ENCODE results near the gene PON1.

Gene PON1

GRCh38 chr7:95303013-95303905 is 21.1 kb downstream of the PON1 start:
- no peaks in the 10 kb centered on the region for H3K79me2 ChIP-seq (ENCODE audit: low read length)
- H3K36me3 ChIP-seq (replicated peaks; ENCODE audit: low read depth, low read length), result no peaks in the 10 kb centered on the region
- no peak overlapping the region for H3K4me3 ChIP-seq (ENCODE audit: low read length)
- H4K20me1 ChIP-seq (ENCODE audit: insufficient read depth, low read length), result no peaks in the 10 kb centered on the region
- TF ChIP-seq EZH2phosphoT487 (IDR thresholded peaks at IDR 0.05; ENCODE audit: low read depth), result no peak
- H3K4me1 ChIP-seq (ENCODE audit: low read length), result no peaks in the 10 kb centered on the region
- H3K4me2 ChIP-seq (ENCODE audit: low read length), result no peak overlapping the region
- H2AFZ ChIP-seq (ENCODE audit: low read depth, low read length), result no peak overlapping the region
- H3K27ac ChIP-seq (ENCODE audit: low read length), result no peak overlapping the region
- H3K27me3 ChIP-seq (ENCODE audit: low read depth, low read length), result peaks cover 5% of the 10 kb centered on the region; the same call in 1 of the 2 replicates
- no peaks in the 10 kb centered on the region for H3K9me3 ChIP-seq (ENCODE audit: insufficient read depth, low read length)
- H3K9ac ChIP-seq (ENCODE audit: low read length), result no peak overlapping the region

GRCh38 chr7:95298091-95298490 is 26.2 kb downstream of the PON1 start:
- no peak overlapping the region for H3K4me3 ChIP-seq (ENCODE audit: low read length)
- no peaks in the 10 kb centered on the region for H4K20me1 ChIP-seq (ENCODE audit: insufficient read depth, low read length)
- no peaks in the 10 kb centered on the region for H3K79me2 ChIP-seq (ENCODE audit: low read length)
- H3K4me1 ChIP-seq (ENCODE audit: low read length), result no peaks in the 10 kb centered on the region
- no peak overlapping the region for H2AFZ ChIP-seq (ENCODE audit: low read depth, low read length)
- TF ChIP-seq EZH2phosphoT487 (IDR thresholded peaks at IDR 0.05; ENCODE audit: low read depth), result no peak
- TF ChIP-seq, protein P1, sequence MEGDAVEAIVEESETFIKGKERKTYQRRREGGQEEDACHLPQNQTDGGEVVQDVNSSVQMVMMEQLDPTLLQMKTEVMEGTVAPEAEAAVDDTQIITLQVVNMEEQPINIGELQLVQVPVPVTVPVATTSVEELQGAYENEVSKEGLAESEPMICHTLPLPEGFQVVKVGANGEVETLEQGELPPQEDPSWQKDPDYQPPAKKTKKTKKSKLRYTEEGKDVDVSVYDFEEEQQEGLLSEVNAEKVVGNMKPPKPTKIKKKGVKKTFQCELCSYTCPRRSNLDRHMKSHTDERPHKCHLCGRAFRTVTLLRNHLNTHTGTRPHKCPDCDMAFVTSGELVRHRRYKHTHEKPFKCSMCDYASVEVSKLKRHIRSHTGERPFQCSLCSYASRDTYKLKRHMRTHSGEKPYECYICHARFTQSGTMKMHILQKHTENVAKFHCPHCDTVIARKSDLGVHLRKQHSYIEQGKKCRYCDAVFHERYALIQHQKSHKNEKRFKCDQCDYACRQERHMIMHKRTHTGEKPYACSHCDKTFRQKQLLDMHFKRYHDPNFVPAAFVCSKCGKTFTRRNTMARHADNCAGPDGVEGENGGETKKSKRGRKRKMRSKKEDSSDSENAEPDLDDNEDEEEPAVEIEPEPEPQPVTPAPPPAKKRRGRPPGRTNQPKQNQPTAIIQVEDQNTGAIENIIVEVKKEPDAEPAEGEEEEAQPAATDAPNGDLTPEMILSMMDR (IDR thresholded peaks at IDR 0.05; ENCODE audit: low read depth, low read length), result no peak
- peaks cover 5% of the 10 kb centered on the region; the same call in 1 of the 2 replicates for H3K27me3 ChIP-seq (ENCODE audit: low read depth, low read length)
- H3K9ac ChIP-seq (ENCODE audit: low read length), result no peak overlapping the region
- no peaks in the 10 kb centered on the region for H3K9me3 ChIP-seq (ENCODE audit: insufficient read depth, low read length)
- H3K27ac ChIP-seq (ENCODE audit: low read length), result no peak overlapping the region
- H3K4me2 ChIP-seq (ENCODE audit: low read length), result no peak overlapping the region
- no peaks in the 10 kb centered on the region for H3K36me3 ChIP-seq (replicated peaks; ENCODE audit: low read depth, low read length)

DNA sequence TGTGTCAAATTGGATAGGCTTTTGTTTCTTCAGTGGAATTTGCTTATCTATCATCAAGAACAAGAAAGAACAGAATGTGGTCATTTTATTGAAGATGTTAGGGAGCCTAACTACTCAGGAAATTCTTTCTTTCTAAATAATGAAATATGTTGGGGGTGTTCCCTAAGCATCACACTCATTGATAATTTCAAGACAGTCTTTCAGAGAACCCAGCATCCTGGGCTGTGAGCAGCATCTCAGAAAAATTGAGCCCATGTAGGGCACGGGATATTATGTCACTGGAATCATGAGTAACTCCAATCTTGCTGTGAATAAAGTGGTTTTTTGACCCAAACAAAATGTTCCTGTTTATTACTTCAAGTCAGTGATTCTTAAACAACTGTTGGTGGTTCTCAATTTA is 27.3 kb downstream of the PON1 start:
- Histone ChIP-seq H3K4me1 (ENCODE audit: low read length) (no peaks in the 10 kb centered on the region), H3K4me3 (ENCODE audit: low read length) (no peak overlapping the region), H3K79me2 (ENCODE audit: low read length) (no peaks in the 10 kb centered on the region), H3K36me3 (replicated peaks; ENCODE audit: low read depth, low read length) (no peaks in the 10 kb centered on the region), H3K4me2 (ENCODE audit: low read length) (no peak overlapping the region), H3K27me3 (ENCODE audit: low read depth, low read length) (peaks cover 5% of the 10 kb centered on the region; the same call in 1 of the 2 replicates), H3K9me3 (ENCODE audit: insufficient read depth, low read length) (no peaks in the 10 kb centered on the region), H3K27ac (ENCODE audit: low read length) (no peak overlapping the region), H3K9ac (ENCODE audit: low read length) (no peak overlapping the region), H2AFZ (ENCODE audit: low read depth, low read length) (no peak overlapping the region), H4K20me1 (ENCODE audit: insufficient read depth, low read length) (no peaks in the 10 kb centered on the region)
- no peak for TF ChIP-seq EZH2phosphoT487 (IDR thresholded peaks at IDR 0.05; ENCODE audit: low read depth)
- TF ChIP-seq, protein P1 (IDR thresholded peaks at IDR 0.05; ENCODE audit: low read depth, low read length), result no peak

- H2AFZ ChIP-seq (ENCODE audit: low read depth, low read length), result no peak overlapping the region
- H3K4me3 ChIP-seq (ENCODE audit: low read length), result no peak overlapping the region
- peaks cover 5% of the 10 kb centered on the region; the same call in 1 of the 2 replicates for H3K27me3 ChIP-seq (ENCODE audit: low read depth, low read length)
- no peak for TF ChIP-seq EZH2phosphoT487 (IDR thresholded peaks at IDR 0.05; ENCODE audit: low read depth)
- H3K4me2 ChIP-seq (ENCODE audit: low read length), result no peak overlapping the region
- H3K9ac ChIP-seq (ENCODE audit: low read length), result no peak overlapping the region
- no peaks in the 10 kb centered on the region for H3K9me3 ChIP-seq (ENCODE audit: insufficient read depth, low read length)
- H3K79me2 ChIP-seq (ENCODE audit: low read length), result no peaks in the 10 kb centered on the region
- no peak overlapping the region for H3K27ac ChIP-seq (ENCODE audit: low read length)
- no peaks in the 10 kb centered on the region for H3K4me1 ChIP-seq (ENCODE audit: low read length)
- no peaks in the 10 kb centered on the region for H4K20me1 ChIP-seq (ENCODE audit: insufficient read depth, low read length)
- H3K36me3 ChIP-seq (replicated peaks; ENCODE audit: low read depth, low read length), result no peaks in the 10 kb centered on the region
These were observed 27.9 kb downstream of the PON1 start for GRCh38 chr7:95296456-95296855.

- Histone ChIP-seq H3K36me3 (replicated peaks; ENCODE audit: low read depth, low read length) (no peaks in the 10 kb centered on the region), H3K27me3 (ENCODE audit: low read depth, low read length) (peaks cover 2% of the 10 kb centered on the region; the same call in 1 of the 2 replicates), H3K4me3 (ENCODE audit: low read length) (no peak overlapping the region), H2AFZ (ENCODE audit: low read depth, low read length) (no peak overlapping the region), H3K4me2 (ENCODE audit: low read length) (no peak overlapping the region), H3K9ac (ENCODE audit: low read length) (no peak overlapping the region), H4K20me1 (ENCODE audit: insufficient read depth, low read length) (no peaks in the 10 kb centered on the region), H3K79me2 (ENCODE audit: low read length) (no peaks in the 10 kb centered on the region), H3K9me3 (ENCODE audit: insufficient read depth, low read length) (no peaks in the 10 kb centered on the region), H3K27ac (ENCODE audit: low read length) (no peak overlapping the region), H3K4me1 (ENCODE audit: low read length) (no peaks in the 10 kb centered on the region)
- TF ChIP-seq, protein P1 (IDR thresholded peaks at IDR 0.05; ENCODE audit: low read depth, low read length), result no peak
- TF ChIP-seq EZH2phosphoT487 (IDR thresholded peaks at IDR 0.05; ENCODE audit: low read depth), result no peak
These were observed 28.9 kb downstream of the PON1 start for GRCh38 chr7:95295397-95295796.
